Heart right ventricle (tissue), 16 donors: Measurements from ENCODE around the gene CDKAL1. TPM values are rescaled to one million over a fixed set of nuclear protein-coding genes. Genes with fewer than 3 reads are reported as not detected.
"Not testable (repeated sequence)": the region's sequence is repeated elsewhere in the genome, so short reads cannot be mapped to it uniquely, and the experiment has no call there.

Experiments used
- ATAC-seq, 8 donors: fragments of 200-7000 bp; cut with Tn5 transposase; one replicate each; pipeline ENCODE4 v1.9.1; 2020; ENCODE audit warnings: mild to moderate bottlenecking in 8 of 8, moderate library complexity in 8 of 8, moderate number of reproducible peaks in 1 of 8
- DNase-seq, 2 donors: peaks; one replicate each; pipeline ENCODE4 v3.0.0-alpha.2; 2020
- H3K27ac ChIP-seq, 10 donors: fragments of 200-600 bp; sonication (generic) in 2 of 10; one replicate each; pipeline versions ENCODE4 v1.5.0 to v1.8.0; 2020 to 2022; ENCODE audit warnings: mild to moderate bottlenecking in 3 of 10
- H3K27me3 ChIP-seq, 7 donors: fragments of 200-600 bp; one replicate each; pipeline ENCODE4 v1.8.0; 2021 to 2022; ENCODE audit warnings: mild to moderate bottlenecking in 2 of 7
- H3K36me3 ChIP-seq, 9 donors: fragments of 200-600 bp; sonication (generic) in 1 of 9; one replicate each; pipeline versions ENCODE4 v1.5.0 to v1.8.0; 2020 to 2022; ENCODE audit warnings: mild to moderate bottlenecking in 2 of 9
- H3K4me1 ChIP-seq, 9 donors: fragments of 200-600 bp; sonication (generic) in 1 of 9; one replicate each; pipeline versions ENCODE4 v1.5.0 to v1.8.0; 2020 to 2022; ENCODE audit warnings: mild to moderate bottlenecking in 4 of 9
- H3K4me3 ChIP-seq, 10 donors: fragments of 200-600 bp; sonication (generic) in 2 of 10; one replicate each; pipeline versions ENCODE4 v1.5.0 to v1.8.0; 2020 to 2022; ENCODE audit warnings: mild to moderate bottlenecking in 7 of 10, moderate library complexity in 2 of 10
- H3K9me3 ChIP-seq, 11 donors: fragments of 200-600 bp in 10 of 11; sonication (generic) in 2 of 11; one replicate each; pipeline versions ENCODE4 v1.5.0 to v1.8.0; 2013 to 2022; ENCODE audit warnings: mild to moderate bottlenecking in 2 of 11, control low read depth in 1 of 11, moderate library complexity in 1 of 11
- WGBS, 2 donors: extraction: QIAGEN DNeasy Blood & Tissue Kit; methylation state at CpG; one replicate each; pipeline ENCODE4 v1.1.7; 2013; ENCODE audit warnings: inconsistent platforms in 1 of 2; 5-methylcytosine and 5-hydroxymethylcytosine counted together
- intact Hi-C, 10 donors: fragments of 100-400 bp; cut with DNase I; formaldehyde crosslinking; loops; one replicate each; pipeline versions ENCODE4 v1.11.1 to v1.14.2; 2022
- polyA plus RNA-seq, 2 donors: library from polyadenylated mRNA; stranded (reverse); fragments of 200-250 nt; gene quantifications; one replicate each; pipeline ENCODE4 v1.2.3, GENCODE V29; 2013
- total RNA-seq, 10 donors: library from RNA; stranded (reverse); fragmentation: NEBNext Ultra II Directional in 3 of 10; extraction: Animal tissue kit (Norgen Biotek cat#: 25700) in 3 of 10; gene quantifications; one replicate each; pipeline versions ENCODE4 v1.2.1 to v1.2.4, GENCODE V29; 2021 to 2023
- TF ChIP-seq, protein P1 (sequence below), 9 donors: fragments of 200-600 bp; sonication (generic) in 2 of 9; IDR thresholded peaks; one replicate each; pipeline versions ENCODE4 v1.5.0 to v1.8.0; 2021 to 2022; ENCODE audit warnings: antibody characterized with exemption in 9 of 9, mild to moderate bottlenecking in 5 of 9, moderate library complexity in 1 of 9
- donor health status: Arrhythmogenic right ventricular cardiomyopathy.
- donor health status: ischemic (EF 13 %, LVEDD 7.1; RV severe dilation, severe dysfunction).
- donor health status: healthy with polysubstance abuse.
- donor health status: DM: no; HTN: yes; CAD: no.
- donor health status: DM: no; HTN: no; CAD: no.
- donor health status: ischemic (EF 25% LVEDD 6.9; RV normal size, moderate dysfunction).
- donor health status: ischemic (EF 25% LVEDD 5.7; RV mildly dilated, moderate dysfunction).
- donor health status: healthy.
- donor health status: DM: yes; HTN: yes; CAD: no.
- donor health status: Ischemic cardiomyopathy.
- donor health status: ischemic (EF 35%, LVEDD 5.7; RV mildly dilated, moderate dysfunction).
- donor health status: nonischemic (EF 11% LVEDD 7.7; RV severe dilation, severe dysfunction).
- donor health status: DM: yes; HTN: yes; CAD: no.
- donor health status: PGD.
- donor health status: ischemic (EF 29% LVEDD 5.4; RV normal size, mild dysfunction).
- donor health status: nonischemic (EF 23%, LVEDD 6.1; RV moderate dilation, normal function).

The CDKAL1 gene
- total and polyA plus RNA-seq, 12 donors = 3.2 to 14.0 (median 10.6) TPM

DNA sequence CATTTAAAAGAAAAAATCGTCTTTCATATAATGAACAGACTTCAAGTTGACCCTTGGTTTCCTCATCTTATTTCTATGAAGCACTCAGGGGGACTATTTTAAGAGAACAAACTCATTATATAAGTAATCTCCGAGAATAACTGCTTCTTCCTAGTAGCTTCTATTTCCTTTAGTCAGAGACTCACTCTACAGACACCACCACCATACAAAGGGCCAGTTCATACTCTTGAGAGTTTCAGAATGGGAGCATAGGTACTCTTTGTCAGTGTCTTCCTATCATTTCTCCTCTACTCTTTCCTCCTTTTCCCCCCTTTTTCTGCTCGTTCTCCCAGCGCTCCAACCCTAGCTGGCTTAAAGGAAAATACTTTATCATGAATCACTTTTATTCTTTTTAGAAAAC is 104.9 kb downstream of the CDKAL1 start:
- Histone ChIP-seq H3K27ac (no peak overlapping the region), H3K36me3 (peaks cover 0 to 8% (median 0%) of the 10 kb centered on the region in 9 donors), H3K4me3 (no peak overlapping the region), H3K27me3 (no peaks in the 10 kb centered on the region), H3K9me3 (no peaks in the 10 kb centered on the region), H3K4me1 (no peaks in the 10 kb centered on the region)
- DNase-seq = no peak
- WGBS, 2 donors = 76 to 90% methylated on average over 4 of the region's 4 CpGs
- no peak for ATAC-seq
- TF ChIP-seq, protein P1, sequence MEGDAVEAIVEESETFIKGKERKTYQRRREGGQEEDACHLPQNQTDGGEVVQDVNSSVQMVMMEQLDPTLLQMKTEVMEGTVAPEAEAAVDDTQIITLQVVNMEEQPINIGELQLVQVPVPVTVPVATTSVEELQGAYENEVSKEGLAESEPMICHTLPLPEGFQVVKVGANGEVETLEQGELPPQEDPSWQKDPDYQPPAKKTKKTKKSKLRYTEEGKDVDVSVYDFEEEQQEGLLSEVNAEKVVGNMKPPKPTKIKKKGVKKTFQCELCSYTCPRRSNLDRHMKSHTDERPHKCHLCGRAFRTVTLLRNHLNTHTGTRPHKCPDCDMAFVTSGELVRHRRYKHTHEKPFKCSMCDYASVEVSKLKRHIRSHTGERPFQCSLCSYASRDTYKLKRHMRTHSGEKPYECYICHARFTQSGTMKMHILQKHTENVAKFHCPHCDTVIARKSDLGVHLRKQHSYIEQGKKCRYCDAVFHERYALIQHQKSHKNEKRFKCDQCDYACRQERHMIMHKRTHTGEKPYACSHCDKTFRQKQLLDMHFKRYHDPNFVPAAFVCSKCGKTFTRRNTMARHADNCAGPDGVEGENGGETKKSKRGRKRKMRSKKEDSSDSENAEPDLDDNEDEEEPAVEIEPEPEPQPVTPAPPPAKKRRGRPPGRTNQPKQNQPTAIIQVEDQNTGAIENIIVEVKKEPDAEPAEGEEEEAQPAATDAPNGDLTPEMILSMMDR (IDR thresholded peaks at IDR 0.05) = no peak
- intact Hi-C loops = no loop called here

DNA sequence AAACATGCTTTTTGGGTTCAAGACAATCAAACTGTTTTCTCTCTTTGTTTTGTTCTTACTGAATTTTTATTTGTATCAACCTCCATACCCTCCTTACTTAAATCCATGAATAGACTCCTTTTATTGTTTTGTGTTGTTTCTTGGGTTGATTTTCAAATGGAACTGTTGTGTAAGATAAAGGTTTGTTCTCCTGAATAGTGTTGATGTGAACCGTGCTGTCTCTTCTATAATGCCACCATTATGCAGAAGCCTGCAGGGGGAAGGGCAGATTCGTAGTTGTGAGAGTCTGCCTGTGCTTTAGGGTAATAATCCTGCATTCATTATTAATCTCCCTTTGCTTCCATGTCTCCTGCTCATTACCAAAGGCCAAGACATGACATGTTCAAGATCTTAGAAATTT is 105.9 kb downstream of the CDKAL1 start:
- Histone ChIP-seq H3K4me1 (no peaks in the 10 kb centered on the region), H3K27ac (no peak overlapping the region), H3K36me3 (peaks cover 0 to 8% (median 0%) of the 10 kb centered on the region in 9 donors), H3K4me3 (no peak overlapping the region), H3K27me3 (no peaks in the 10 kb centered on the region), H3K9me3 (no peaks in the 10 kb centered on the region)
- intact Hi-C loops = no loop called here
- TF ChIP-seq, protein P1 (IDR thresholded peaks at IDR 0.05) = no peak
- WGBS, 2 donors = 82 to 87% methylated on average over 2 of the region's 2 CpGs
- ATAC-seq (no peak), DNase-seq (no peak)

DNA sequence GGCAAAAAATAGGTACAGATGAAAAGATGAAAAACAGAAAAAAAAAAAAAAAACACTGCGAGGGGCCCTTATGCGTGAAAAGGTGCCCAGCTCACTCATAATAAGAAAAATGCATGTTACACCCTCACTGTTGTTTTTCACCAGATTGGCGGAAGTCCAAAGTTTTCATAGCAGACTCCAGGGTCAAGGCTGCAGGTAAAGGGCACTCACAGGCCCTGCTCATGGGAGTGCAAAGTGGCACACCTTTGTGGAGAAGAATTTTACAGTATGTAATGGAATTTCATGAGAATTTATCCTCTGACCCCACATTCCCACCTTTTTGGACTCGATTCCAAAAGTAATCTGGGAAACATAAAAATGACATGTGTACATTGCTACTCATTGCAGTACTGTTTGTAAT is 108.2 kb downstream of the CDKAL1 start:
- 95 to 96% methylated on average over 4 of the region's 4 CpGs for WGBS, 2 donors
- H3K4me3 ChIP-seq = no peak overlapping the region
- ATAC-seq = no peak
- H3K4me1 ChIP-seq = no peaks in the 10 kb centered on the region
- no peaks in the 10 kb centered on the region for H3K9me3 ChIP-seq
- H3K27ac ChIP-seq = no peak overlapping the region
- peaks cover 0 to 8% (median 0%) of the 10 kb centered on the region in 9 donors for H3K36me3 ChIP-seq
- DNase-seq = no peak
- intact Hi-C loops = no loop called here
- TF ChIP-seq, protein P1 (IDR thresholded peaks at IDR 0.05) = no peak
- H3K27me3 ChIP-seq = no peaks in the 10 kb centered on the region

DNA sequence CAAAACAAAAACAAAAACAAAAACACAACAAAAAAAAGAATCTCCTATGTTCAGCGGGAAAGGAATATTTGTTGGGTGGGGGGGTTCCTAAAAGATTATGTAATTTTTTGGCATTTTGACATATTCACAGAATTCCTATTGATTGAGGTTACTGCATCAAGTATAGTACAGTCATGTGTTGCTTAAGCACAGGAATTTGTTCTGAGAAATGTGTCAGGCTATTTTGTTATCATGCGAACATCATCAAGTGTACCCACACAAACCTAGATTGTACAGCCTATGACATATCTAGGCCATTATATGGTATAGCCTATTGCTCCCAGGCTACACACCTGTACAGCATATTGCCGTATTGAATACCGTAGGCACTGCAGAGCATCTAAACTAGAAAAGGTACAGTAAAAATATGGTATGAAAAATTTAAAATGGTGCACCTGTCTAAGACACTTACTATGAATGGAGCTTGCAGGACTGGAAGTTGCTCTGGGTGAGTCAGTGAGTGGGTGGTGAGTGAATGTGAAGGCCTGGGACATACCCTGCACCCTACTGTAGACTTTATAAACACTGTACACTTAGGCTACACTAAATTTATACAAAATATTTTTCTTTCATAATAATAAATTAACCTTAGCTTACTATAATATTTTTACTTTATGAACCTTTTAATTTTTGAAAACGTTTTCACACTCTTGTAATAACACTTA is 110.6 kb downstream of the CDKAL1 start:
- peaks cover 0 to under 1% (median 0%) of the 10 kb centered on the region in 11 donors for H3K9me3 ChIP-seq
- H3K4me3 ChIP-seq = no peak overlapping the region
- intact Hi-C loops = no loop called here
- 77 to 94% methylated on average over 5 of the region's 5 CpGs for WGBS, 2 donors
- no peak overlapping the region for H3K27ac ChIP-seq
- peaks cover 0 to 13% (median 0%) of the 10 kb centered on the region in 9 donors for H3K36me3 ChIP-seq
- no peaks in the 10 kb centered on the region for H3K4me1 ChIP-seq
- H3K27me3 ChIP-seq = no peaks in the 10 kb centered on the region
- no peak for ATAC-seq
- TF ChIP-seq, protein P1 (IDR thresholded peaks at IDR 0.05) = no peak
- no peak for DNase-seq

DNA sequence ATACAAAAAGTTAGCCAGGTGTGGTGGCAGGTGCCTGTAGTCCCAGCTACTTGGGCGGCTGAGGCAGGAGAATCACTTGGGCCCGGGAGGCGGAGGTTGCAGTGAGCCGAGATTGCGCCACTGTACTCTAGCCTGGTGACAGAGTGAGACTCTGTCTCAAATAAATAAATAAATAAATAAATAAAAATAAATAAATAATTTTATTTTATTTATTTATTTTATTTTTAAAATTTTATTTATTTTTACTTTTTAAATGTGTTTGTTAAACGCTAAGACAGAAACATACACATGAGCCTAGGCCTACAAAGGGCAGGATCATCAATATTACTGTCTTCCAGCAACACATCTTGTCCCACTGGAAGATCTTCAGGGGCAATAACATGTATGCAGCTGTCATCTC is 111.3 kb downstream of the CDKAL1 start:
- intact Hi-C loops, H3K27ac ChIP-seq, ATAC-seq, H3K36me3 ChIP-seq, H3K9me3 ChIP-seq, H3K27me3 ChIP-seq, H3K4me3 ChIP-seq, H3K4me1 ChIP-seq, DNase-seq: not testable (repeated sequence)
- 82 to 83% methylated on average over 6 of the region's 6 CpGs for WGBS, 2 donors
